Progenitor cell of endocrine pancreas (in vitro differentiated cells): ENCODE measurements around the gene CNIH3. TPM values are rescaled to one million over a fixed set of nuclear protein-coding genes. Genes with fewer than 3 reads are reported as not detected.

Experiments used
- DNase-seq: peaks from one replicate; pipeline ENCODE4 v3.0.0; 2021; ENCODE audit warnings: low spot score; ENCODE audit not compliant: unreplicated experiment
- H3K27ac Mint-ChIP-seq: 2 replicates; pipeline ENCODE4 v1.8.0; 2021; ENCODE audit warnings: mild to moderate bottlenecking, moderate library complexity, mixed read lengths
- H3K27me3 Mint-ChIP-seq: 2 replicates; pipeline ENCODE4 v1.8.0; 2021; ENCODE audit warnings: mixed read lengths
- H3K36me3 Mint-ChIP-seq: 2 replicates; pipeline ENCODE4 v1.8.0; 2022; ENCODE audit warnings: mixed read lengths; ENCODE audit not compliant: insufficient read depth
- H3K4me1 Mint-ChIP-seq: 2 replicates; pipeline ENCODE4 v1.8.0; 2021; ENCODE audit warnings: low read depth, mixed read lengths
- H3K4me3 Mint-ChIP-seq: 2 replicates; pipeline ENCODE4 v1.8.0; 2021; ENCODE audit warnings: low read depth, mild to moderate bottlenecking, moderate library complexity, mixed read lengths
- H3K9me3 Mint-ChIP-seq: 2 replicates; pipeline ENCODE4 v1.8.0; 2021; ENCODE audit warnings: low read depth, mixed read lengths
- CTCF ChIP-seq: fragments of 200-600 bp; sonication (generic); IDR thresholded peaks from one replicate; pipeline ENCODE4 v1.5.0; 2021; ENCODE audit warnings: antibody characterized with exemption, mild to moderate bottlenecking; ENCODE audit not compliant: unreplicated experiment
- total RNA-seq: library from RNA; stranded (reverse); gene quantifications from 2 replicates; pipeline ENCODE4 v1.2.1, GENCODE V29; 2021

The CNIH3 gene
- total RNA-seq, 1 donor from 2014 or later = 3.2 TPM

GRCh38 chr1:224751624-224752311, 135.7 kb downstream of the CNIH3 start:
- Mint-ChIP-seq H3K9me3 (no peaks in the 10 kb centered on the region), H3K27ac (no peak overlapping the region), H3K4me3 (no peak overlapping the region), H3K4me1 (peaks cover 1% of the 10 kb centered on the region), H3K27me3 (peaks cover 8% of the 10 kb centered on the region), H3K36me3 (no peaks in the 10 kb centered on the region)
- DNase-seq = no peak
- no peak for TF ChIP-seq CTCF

- Mint-ChIP-seq H3K27me3 (peaks cover 8% of the 10 kb centered on the region), H3K36me3 (no peaks in the 10 kb centered on the region)
- DNase-seq = no peak
Observed at GRCh38 chr1:224753491-224753890, 137.4 kb downstream of the CNIH3 start.

DNA sequence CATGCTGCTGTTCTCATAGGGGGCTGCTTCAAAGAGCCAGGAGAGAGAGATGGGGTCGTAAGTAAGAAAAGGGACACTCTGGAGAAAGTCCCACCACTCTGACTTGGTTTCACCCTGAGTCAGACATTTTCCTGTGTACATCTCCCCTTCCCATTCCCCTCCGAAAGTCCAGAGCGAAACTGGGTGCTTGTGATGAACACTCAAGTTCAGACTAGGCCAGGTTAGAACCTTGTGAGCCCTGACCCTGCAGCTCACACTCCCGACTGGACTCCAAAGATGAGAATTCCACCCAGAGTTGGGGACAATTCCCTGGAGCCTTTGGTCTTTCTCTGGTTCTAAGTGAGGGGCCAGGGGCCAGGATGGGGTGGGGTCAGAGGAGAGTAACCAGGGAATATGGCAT, 139.5 kb downstream of the CNIH3 start:
- Mint-ChIP-seq H3K27me3 (peaks cover 3% of the 10 kb centered on the region), H3K27ac (no peak overlapping the region), H3K4me1 (peaks cover 1% of the 10 kb centered on the region), H3K4me3 (no peak overlapping the region), H3K9me3 (peaks cover 11% of the 10 kb centered on the region), H3K36me3 (peaks cover 3% of the 10 kb centered on the region)
- no peak for TF ChIP-seq CTCF
- no peak for DNase-seq

More at GRCh38 chr1:224753491-224753890, 137.4 kb downstream of the CNIH3 start:
- H3K4me3 Mint-ChIP-seq = no peak overlapping the region
- H3K27ac Mint-ChIP-seq = no peak overlapping the region
- H3K4me1 Mint-ChIP-seq = peaks cover 1% of the 10 kb centered on the region
- H3K9me3 Mint-ChIP-seq = peaks cover under 1% of the 10 kb centered on the region
- no peak for TF ChIP-seq CTCF

- no peak for DNase-seq
- peaks cover 3% of the 10 kb centered on the region for H3K36me3 Mint-ChIP-seq
- no peak for TF ChIP-seq CTCF
- no peak overlapping the region for H3K4me3 Mint-ChIP-seq
- H3K27ac Mint-ChIP-seq = no peak overlapping the region
- peaks cover 6% of the 10 kb centered on the region for H3K27me3 Mint-ChIP-seq
- H3K9me3 Mint-ChIP-seq = peaks cover 14% of the 10 kb centered on the region
- H3K4me1 Mint-ChIP-seq = peaks cover 1% of the 10 kb centered on the region
Observed at GRCh38 chr1:224757508-224757907, 141.4 kb downstream of the CNIH3 start.

GRCh38 chr1:224759135-224759534, 143.0 kb downstream of the CNIH3 start:
- no peak for TF ChIP-seq CTCF
- H3K27me3 Mint-ChIP-seq = peaks cover 6% of the 10 kb centered on the region
- peak overlapping the region; percentile 76 for H3K27ac Mint-ChIP-seq
- peaks cover 14% of the 10 kb centered on the region for H3K9me3 Mint-ChIP-seq
- no peak overlapping the region for H3K4me3 Mint-ChIP-seq
- DNase-seq = no peak
- H3K4me1 Mint-ChIP-seq = peaks cover 1% of the 10 kb centered on the region
- H3K36me3 Mint-ChIP-seq = peaks cover 3% of the 10 kb centered on the region
